H1 (cell line): ENCODE data around the gene HS3ST6. TPM values are rescaled to one million over a fixed set of nuclear protein-coding genes. Genes with fewer than 3 reads are reported as not detected.

Source experiments
- CTCF ChIA-PET: fragments of 300-600 bp; sonication (Branson Sonifier 250); formaldehyde crosslinking; loops from one replicate; lab custom pipeline; 2021; ENCODE audit not compliant: partially characterized antibody; lab: Charles Lee
- POLR2A ChIA-PET: fragments of 300-600 bp; sonication (Branson Sonifier 250); formaldehyde crosslinking; loops from one replicate; lab custom pipeline; 2021; ENCODE audit warnings: inconsistent platforms; ENCODE audit not compliant: partially characterized antibody; lab: Charles Lee
- DNase-seq, 2 experiments: peaks; one replicate each; pipeline versions ENCODE4 v3.0.0 to v3.0.0-alpha.2; 2010 to 2022; ENCODE audit warnings: low spot score in 2 of 2, low read depth in 1 of 2, mixed read lengths in 1 of 2
- FAIRE-seq: peaks from 2 replicates; lab custom pipeline; 2011; peaks lifted over from hg19 to GRCh38; lab: Jason Lieb, UNC
- H2AFZ ChIP-seq: 2 replicates; pipeline ENCODE4 v1.8.1; 2012; ENCODE audit warnings: low read length, inconsistent platforms
- H2AK5ac ChIP-seq: 2 replicates; pipeline ENCODE4 v1.6.1; 2013; ENCODE audit warnings: low read depth, low read length
- H2BK120ac ChIP-seq: replicated peaks from 2 replicates; pipeline ENCODE3; 2013; ENCODE audit warnings: low read depth, low read length, inconsistent platforms
- H2BK12ac ChIP-seq: 2 replicates; pipeline ENCODE4 v1.6.1; 2013; ENCODE audit warnings: low read depth, low read length
- H2BK15ac ChIP-seq: 2 replicates; pipeline ENCODE4 v1.6.1; 2013; ENCODE audit warnings: low read length
- H2BK20ac ChIP-seq: 2 replicates; pipeline ENCODE4 v1.6.1; 2013; ENCODE audit warnings: low read length
- H2BK5ac ChIP-seq: 2 replicates; pipeline ENCODE4 v1.6.1; 2013; ENCODE audit warnings: low read depth, low read length
- H3K14ac ChIP-seq: 2 replicates; pipeline ENCODE4 v1.6.1; 2013; ENCODE audit warnings: inconsistent platforms; ENCODE audit not compliant: insufficient read length
- H3K18ac ChIP-seq: 2 replicates; pipeline ENCODE4 v1.6.1; 2013; ENCODE audit warnings: low read length; ENCODE audit errors: extremely low read depth
- H3K23ac ChIP-seq: 2 replicates; pipeline ENCODE4 v1.6.1; 2013; ENCODE audit warnings: inconsistent platforms; ENCODE audit not compliant: insufficient read length
- H3K23me2 ChIP-seq: 2 replicates; pipeline ENCODE4 v1.6.1; 2013; ENCODE audit warnings: low read depth, low read length
- H3K27ac ChIP-seq: 2 replicates; pipeline ENCODE4 v1.6.1; 2011; ENCODE audit warnings: low read depth, low read length, inconsistent platforms
- H3K27me3 ChIP-seq, 4 experiments: replicated peaks in 1 of 4; 1 replicate in 1 of 4; 2 replicates in 3 of 4; pipeline versions ENCODE4 v1.6.1 to v1.8.1; 2011 to 2013; ENCODE audit warnings: low read length in 3 of 4, mild to moderate bottlenecking in 3 of 4, inconsistent platforms in 2 of 4, mixed read lengths in 2 of 4, moderate library complexity in 1 of 4; ENCODE audit not compliant: control insufficient read depth in 3 of 4, insufficient read depth in 3 of 4; ENCODE audit errors: extremely low read depth in 1 of 4
- H3K36me3 ChIP-seq, 4 experiments: 2 replicates each; pipeline versions ENCODE4 v1.6.1 to v1.8.1; 2011 to 2013; ENCODE audit warnings: mild to moderate bottlenecking in 4 of 4, low read length in 3 of 4, moderate library complexity in 2 of 4, control low read depth in 1 of 4, inconsistent platforms in 1 of 4; ENCODE audit not compliant: insufficient read depth in 4 of 4, control insufficient read depth in 2 of 4
- H3K4ac ChIP-seq: replicated peaks from 2 replicates; pipeline ENCODE3; 2013; ENCODE audit warnings: low read length, low read depth, mixed read lengths, inconsistent platforms; ENCODE audit not compliant: insufficient read length
- H3K4me1 ChIP-seq, 4 experiments: replicated peaks in 1 of 4; 1 replicate in 1 of 4; 2 replicates in 3 of 4; pipeline versions ENCODE4 v1.6.1 to v1.8.1; 2011 to 2013; ENCODE audit warnings: low read length in 3 of 4, inconsistent platforms in 2 of 4, mixed read lengths in 1 of 4; ENCODE audit not compliant: insufficient read depth in 4 of 4, control insufficient read depth in 3 of 4
- H3K4me2 ChIP-seq, 2 experiments: 2 replicates each; pipeline versions ENCODE4 v1.6.1 to v1.8.1; 2011 to 2013; ENCODE audit warnings: low read depth in 2 of 2, low read length in 2 of 2, control low read depth in 1 of 2, inconsistent platforms in 1 of 2, mild to moderate bottlenecking in 1 of 2; ENCODE audit not compliant: insufficient read depth in 1 of 2
- H3K4me3 ChIP-seq, 4 experiments: fragments of 200-600, 300-600 bp in 1 of 4; sonication (generic), shearing (Covaris generic), sonication (Bioruptor Twin) in 1 of 4; 2 replicates each; pipeline versions ENCODE4 v1.5.1 to v1.8.1; 2011 to 2016; ENCODE audit warnings: low read length in 4 of 4, low read depth in 3 of 4, control low read depth in 2 of 4, inconsistent platforms in 2 of 4, mild to moderate bottlenecking in 2 of 4, mixed read lengths in 1 of 4, moderate library complexity in 1 of 4; ENCODE audit not compliant: insufficient read depth in 2 of 4; ENCODE audit errors: extremely low read depth in 1 of 4
- H3K56ac ChIP-seq: replicated peaks from 2 replicates; pipeline ENCODE3; 2013; ENCODE audit warnings: low read depth, mild to moderate bottlenecking, mixed read lengths, low read length, inconsistent platforms; ENCODE audit not compliant: insufficient read length
- H3K79me1 ChIP-seq: 2 replicates; pipeline ENCODE4 v1.6.1; 2013; ENCODE audit warnings: low read depth, low read length, control low read depth
- H3K79me2 ChIP-seq, 2 experiments: 2 replicates each; pipeline versions ENCODE4 v1.6.1 to v1.8.1; 2012 to 2013; ENCODE audit warnings: low read length in 2 of 2, mild to moderate bottlenecking in 2 of 2, inconsistent platforms in 1 of 2; ENCODE audit not compliant: insufficient read depth in 2 of 2, control insufficient read depth in 1 of 2
- H3K9ac ChIP-seq, 4 experiments: replicated peaks in 1 of 4; 1 replicate in 1 of 4; 2 replicates in 3 of 4; pipeline versions ENCODE4 v1.6.1 to v1.8.1; 2011 to 2013; ENCODE audit warnings: low read depth in 3 of 4, low read length in 3 of 4, control low read depth in 2 of 4, mild to moderate bottlenecking in 2 of 4, moderate library complexity in 2 of 4, inconsistent platforms in 1 of 4; ENCODE audit errors: extremely low read depth in 1 of 4
- H3K9me3 ChIP-seq, 2 experiments: 2 replicates each; pipeline versions ENCODE4 v1.6.1 to v1.8.1; 2012 to 2013; ENCODE audit warnings: mild to moderate bottlenecking in 2 of 2, moderate library complexity in 2 of 2, control low read depth in 1 of 2, inconsistent platforms in 1 of 2, low read depth in 1 of 2, low read length in 1 of 2, mixed read lengths in 1 of 2; ENCODE audit not compliant: insufficient read depth in 2 of 2
- H4K20me1 ChIP-seq, 2 experiments: replicated peaks in 1 of 2; 2 replicates each; pipeline versions ENCODE3 to v1.8.1; 2011 to 2013; ENCODE audit warnings: inconsistent platforms in 2 of 2, low read length in 2 of 2, mild to moderate bottlenecking in 1 of 2; ENCODE audit not compliant: insufficient read depth in 2 of 2, control insufficient read depth in 1 of 2
- H4K5ac ChIP-seq: 2 replicates; pipeline ENCODE4 v1.6.1; 2013; ENCODE audit warnings: low read length, low read depth, mixed read lengths, inconsistent platforms; ENCODE audit not compliant: insufficient read length
- H4K8ac ChIP-seq: 2 replicates; pipeline ENCODE4 v1.8.0; 2013; ENCODE audit warnings: mild to moderate bottlenecking, moderate library complexity, low read length, inconsistent platforms; ENCODE audit not compliant: insufficient read depth; ENCODE audit errors: extremely low read depth
- H4K91ac ChIP-seq: replicated peaks from 2 replicates; pipeline ENCODE3; 2013; ENCODE audit warnings: low read length, mixed read lengths, inconsistent platforms; ENCODE audit not compliant: insufficient read length
- CBX5 ChIP-seq: fragments of 300-800, 300-1000 bp; sonication (generic); IDR thresholded peaks from 2 replicates; pipeline ENCODE4 v1.7.1; 2016; ENCODE audit warnings: antibody characterized with exemption, low read length, low read depth
- CTCF ChIP-seq, 3 experiments: IDR thresholded peaks; 1 replicate in 2 of 3; 2 replicates in 1 of 3; pipeline versions ENCODE4 v1.5.1 to v1.6.1; 2011; ENCODE audit warnings: low read length in 3 of 3, mild to moderate bottlenecking in 3 of 3, inconsistent platforms in 2 of 3, low read depth in 1 of 3, moderate library complexity in 1 of 3; ENCODE audit not compliant: insufficient read depth in 1 of 3; ENCODE audit errors: control extremely low read depth in 1 of 3
- E2F6 ChIP-seq: IDR thresholded peaks from 2 replicates; pipeline ENCODE4 v1.6.1; 2012; ENCODE audit warnings: inconsistent platforms
- EGR1 ChIP-seq: IDR thresholded peaks from 2 replicates; pipeline ENCODE4 v1.6.1; 2011; ENCODE audit warnings: low read depth, low read length, borderline replicate concordance
- HDAC6 ChIP-seq: IDR thresholded peaks from one replicate; pipeline ENCODE4 v1.7.1; 2012; ENCODE audit warnings: low read depth, mild to moderate bottlenecking, inconsistent platforms, low read length, moderate library complexity
- JUND ChIP-seq: IDR thresholded peaks from 2 replicates; pipeline ENCODE4 v1.6.1; 2011; ENCODE audit warnings: mild to moderate bottlenecking, improper control_type of control experiment, low read length
- PHF8 ChIP-seq: fragments of 200-600 bp; sonication (generic); conservative IDR thresholded peaks from 2 replicates; pipeline ENCODE4 v1.7.1; 2012; ENCODE audit warnings: low read depth, mild to moderate bottlenecking, inconsistent platforms, low read length, moderate library complexity
- SP2 ChIP-seq: IDR thresholded peaks from 2 replicates; pipeline ENCODE4 v1.6.1; 2012; ENCODE audit warnings: mild to moderate bottlenecking, low read length, inconsistent platforms
- TCF12 ChIP-seq: IDR thresholded peaks from 2 replicates; pipeline ENCODE4 v1.6.1; 2011; ENCODE audit warnings: low read depth, mild to moderate bottlenecking, low read length
- ZNF274 ChIP-seq: IDR thresholded peaks from 2 replicates; pipeline ENCODE4 v1.7.0; 2012; ENCODE audit warnings: low read length, borderline replicate concordance; ENCODE audit errors: extremely low read depth
- WGBS, 2 experiments: shearing (Covaris generic) in 1 of 2; methylation state at CpG; one replicate each; pipeline versions ENCODE4 v1.1.6 to v1.1.7; 2013 to 2015; ENCODE audit warnings: low lambda C conversion rate in 2 of 2, mixed read lengths in 2 of 2, inconsistent platforms in 1 of 2, low coverage in 1 of 2, missing lambda C conversion rate in 1 of 2; ENCODE audit not compliant: insufficient replicate concordance in 2 of 2, insufficient coverage in 1 of 2, insufficient read length in 1 of 2; ENCODE audit errors: extremely low coverage in 1 of 2, missing lambda C conversion rate in 1 of 2; 5-methylcytosine and 5-hydroxymethylcytosine counted together
- polyA plus RNA-seq, 7 experiments: library from polyadenylated mRNA; depleted of rRNA in 3 of 7; stranded (reverse) in 5 of 7; unstranded in 2 of 7; fragments of >200 nt in 5 of 7; fragments of 200-250 nt in 2 of 7; gene quantifications; 1 replicate in 5 of 7; 2 replicates in 1 of 7; 4 replicates in 1 of 7; pipeline versions ENCODE4 v1.2.1 to v1.2.3, GENCODE V29; 2011 to 2013; ENCODE audit warnings: missing spikeins in 2 of 7, mixed read lengths in 2 of 7
- total RNA-seq: library from RNA; stranded (reverse); fragmentation: NEBNext Ultra II Directional; extraction: Animal tissue kit (Norgen Biotek cat#: 25700); gene quantifications from 2 replicates; pipeline ENCODE4 v1.2.1, GENCODE V29; 2021

Gene HS3ST6
- total and polyA plus RNA-seq, 2 of the 8 experiments (the other 6 are each of a cell fraction or from before 2014, with no cell fraction given), result 0.36 to 0.39 TPM

DNA sequence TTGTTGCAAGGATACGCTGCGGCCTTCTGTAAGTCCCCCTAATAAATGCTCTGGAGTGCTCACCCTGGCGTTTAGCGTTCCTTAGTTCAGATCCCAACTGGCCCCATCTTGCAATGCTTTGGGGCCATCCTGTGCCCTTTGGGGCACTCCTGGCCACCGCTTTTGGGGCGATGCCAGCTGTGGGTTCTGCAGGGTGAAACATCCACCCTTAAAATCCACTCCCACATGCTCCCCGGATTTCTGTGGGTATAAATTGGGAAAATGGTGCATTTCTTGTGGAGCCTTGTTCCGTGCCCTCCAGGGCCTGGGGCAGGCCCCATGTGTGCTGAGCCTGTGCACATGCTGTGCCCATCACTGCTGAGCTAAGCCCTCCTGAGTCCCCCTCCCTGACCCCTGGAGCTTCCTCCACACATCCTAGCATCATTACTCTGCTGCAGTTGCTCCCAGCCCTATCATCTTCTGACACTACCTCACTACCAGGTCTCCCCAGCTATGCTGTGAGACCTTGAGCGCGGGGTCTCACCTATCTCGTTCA lies 18.8 kb upstream of the HS3ST6 start:
- no peak overlapping the region for H2AK5ac ChIP-seq
- H3K4me3 ChIP-seq, result no peak overlapping the region
- ChIA-PET POLR2A (interaction anchor here (0.6 kb wide), 1 partner anchor 121 kb away, joined by 3 read pairs; no protein-coding TSS in a partner anchor), CTCF (interaction anchor here (0.6 to 0.7 kb wide), 2 partner anchors 191 to 1866 kb away, joined by 3 to 5 read pairs; no protein-coding TSS in a partner anchor)
- no peak overlapping the region for H2BK15ac ChIP-seq
- no peaks in the 10 kb centered on the region for H3K27me3 ChIP-seq
- H3K23me2 ChIP-seq, result no peaks in the 10 kb centered on the region
- H3K9me3 ChIP-seq, result no peaks in the 10 kb centered on the region
- H4K8ac ChIP-seq, result no peak overlapping the region
- no peak overlapping the region for H2BK20ac ChIP-seq
- no peak overlapping the region for H3K4ac ChIP-seq
- H3K79me1 ChIP-seq, result no peaks in the 10 kb centered on the region
- no peak overlapping the region for H4K5ac ChIP-seq
- no peak overlapping the region for H3K23ac ChIP-seq
- no peak overlapping the region for H3K56ac ChIP-seq
- H3K9ac ChIP-seq, result no peak overlapping the region
- no peaks in the 10 kb centered on the region for H3K79me2 ChIP-seq
- H3K18ac ChIP-seq, result no peak overlapping the region
- H2BK5ac ChIP-seq, result no peak overlapping the region
- no peak overlapping the region for H2AFZ ChIP-seq
- 92% methylated on average over 11 of the region's 11 CpGs; no CpG with 5 or more reads in 1 of the 2 experiments for WGBS, 2 experiments
- peaks cover 0 to 4% of the 10 kb centered on the region in 2 experiments for H4K20me1 ChIP-seq
- FAIRE-seq (no peak), DNase-seq (no peak)
- no peak overlapping the region for H4K91ac ChIP-seq
- peaks cover 4 to 12% (median 8%) of the 10 kb centered on the region in 4 experiments; a peak in 5 of 8 replicates for H3K36me3 ChIP-seq
- H3K4me1 ChIP-seq, result peaks cover 0 to 5% (median 3%) of the 10 kb centered on the region in 4 experiments; a peak in 4 of 7 replicates
- no peak overlapping the region for H3K27ac ChIP-seq
- H3K14ac ChIP-seq, result no peak overlapping the region
- no peak overlapping the region for H2BK120ac ChIP-seq
- H2BK12ac ChIP-seq, result no peak overlapping the region
- H3K4me2 ChIP-seq, result no peak overlapping the region
- TF ChIP-seq ZNF274 (no peak), HDAC6 (no peak), PHF8 (no peak), JUND (no peak), CBX5 (no peak), E2F6 (no peak), CTCF (IDR thresholded peaks at IDR 0.05; ENCODE audit: control extremely low read depth in 1 of 3, insufficient read depth in 1 of 3, low read depth in 1 of 3, low read length in 3 of 3) (no peak), SP2 (no peak), EGR1 (no peak), TCF12 (no peak)
